HepG2 (cell line): ENCODE data around the gene EPHA2. TPM values are rescaled to one million over a fixed set of nuclear protein-coding genes. Genes with fewer than 3 reads are reported as not detected.

Experiments used
- CBFB ChIP-seq: sonication (generic); formaldehyde crosslinking; IDR thresholded peaks from 2 replicates; pipeline ENCODE4 v1.4.0; 2020; ENCODE audit warnings: missing genetic modification reagents
- FOSL1 ChIP-seq: sonication (generic); formaldehyde crosslinking; IDR thresholded peaks from 2 replicates; pipeline ENCODE4 v1.9.0; 2021; ENCODE audit warnings: missing genetic modification reagents, borderline replicate concordance
- GATAD1 ChIP-seq: IDR thresholded peaks from 2 replicates; pipeline ENCODE4 v1.6.1; 2016; ENCODE audit warnings: missing genetic modification reagents, missing compliant biosample characterization
- HNRNPUL1 ChIP-seq: fragments of 200-400 bp; formaldehyde crosslinking; IDR thresholded peaks from 2 replicates; pipeline ENCODE4 v1.6.1; 2017; ENCODE audit warnings: low read depth, mild to moderate bottlenecking, low read length, moderate library complexity
- KDM3A ChIP-seq: IDR thresholded peaks from 2 replicates; pipeline ENCODE4 v1.6.1; 2018; ENCODE audit warnings: low read depth, missing compliant biosample characterization
- KDM6A ChIP-seq: IDR thresholded peaks from 2 replicates; pipeline ENCODE4 v1.6.1; 2016; ENCODE audit warnings: low read depth
- KLF11 ChIP-seq: IDR thresholded peaks from 2 replicates; pipeline ENCODE4 v1.6.1; 2016; ENCODE audit warnings: missing compliant biosample characterization
- NBN ChIP-seq: fragments of 450-650 bp; conservative IDR thresholded peaks from 2 replicates; pipeline ENCODE4 v1.6.1; 2017
- PCBP1 ChIP-seq: fragments of 200-400 bp; formaldehyde crosslinking; IDR thresholded peaks from 2 replicates; pipeline ENCODE4 v1.6.1; 2017; ENCODE audit warnings: mild to moderate bottlenecking, low read depth, low read length, borderline replicate concordance
- PTBP1 ChIP-seq: fragments of 200-400 bp; formaldehyde crosslinking; IDR thresholded peaks from 2 replicates; pipeline ENCODE4 v1.6.1; 2018; ENCODE audit warnings: low read length, low read depth; ENCODE audit not compliant: poor library complexity, severe bottlenecking
- TP53 ChIP-seq: sonication (generic); formaldehyde crosslinking; conservative IDR thresholded peaks from 2 replicates; pipeline ENCODE4 v1.4.0; 2020; ENCODE audit warnings: missing genetic modification reagents
- ZC3H13 ChIP-seq: sonication (generic); formaldehyde crosslinking; IDR thresholded peaks from 2 replicates; pipeline ENCODE4 v1.8.1; 2023; ENCODE audit warnings: mild to moderate bottlenecking, missing genetic modification reagents, moderate library complexity
- ZNF205 ChIP-seq: IDR thresholded peaks from 2 replicates; pipeline ENCODE4 v1.6.1; 2018; ENCODE audit warnings: missing biosample characterization, missing genetic modification reagents
- ZNF34 ChIP-seq: sonication (generic); formaldehyde crosslinking; IDR thresholded peaks from 2 replicates; pipeline ENCODE4 v1.4.0; 2020; ENCODE audit warnings: mild to moderate bottlenecking, missing genetic modification reagents, borderline replicate concordance
- ZNF383 ChIP-seq: sonication (generic); formaldehyde crosslinking; IDR thresholded peaks from 2 replicates; pipeline ENCODE4 v1.4.0; 2020; ENCODE audit warnings: missing genetic modification reagents, mild to moderate bottlenecking, borderline replicate concordance
- ZNF543 ChIP-seq: sonication (generic); formaldehyde crosslinking; IDR thresholded peaks from 2 replicates; pipeline ENCODE4 v1.4.0; 2020; ENCODE audit warnings: mild to moderate bottlenecking, missing genetic modification reagents
- ZNF772 ChIP-seq: sonication (generic); formaldehyde crosslinking; IDR thresholded peaks from 2 replicates; pipeline ENCODE4 v1.5.0; 2020; ENCODE audit warnings: mild to moderate bottlenecking, missing genetic modification reagents
- ZNF782 ChIP-seq: sonication (generic); formaldehyde crosslinking; IDR thresholded peaks from 2 replicates; pipeline ENCODE4 v1.4.0; 2020; ENCODE audit warnings: missing genetic modification reagents, mild to moderate bottlenecking, borderline replicate concordance
- polyA plus RNA-seq, 8 experiments: library from polyadenylated mRNA; depleted of rRNA in 3 of 8; stranded (reverse) in 7 of 8; unstranded in 1 of 8; fragments of >200 nt; fragmentation: Illumina TruSeq in 4 of 8; extraction: Trizol in 4 of 8; gene quantifications; 2 replicates each; pipeline versions ENCODE4 v1.2.1 to v1.2.3, GENCODE V29; 2011 to 2016; ENCODE audit warnings: low read depth in 4 of 8, missing spikeins in 1 of 8, mixed read lengths in 1 of 8; ENCODE audit not compliant: insufficient read depth in 1 of 8
- total RNA-seq, 5 experiments: library from RNA; depleted of rRNA; stranded (reverse); fragments of >200 nt; fragmentation: Illumina TruSeq; extraction: Trizol; gene quantifications; 2 replicates each; pipeline ENCODE4 v1.2.3, GENCODE V29; 2016; ENCODE audit warnings: low read depth in 1 of 5
- TF ChIP-seq, protein P1 (sequence below): IDR thresholded peaks from 2 replicates; pipeline ENCODE4 v1.6.1; 2018; ENCODE audit warnings: missing genetic modification reagents, mild to moderate bottlenecking, missing compliant biosample characterization
- TF ChIP-seq, protein P2 (sequence below): sonication (generic); formaldehyde crosslinking; IDR thresholded peaks from 2 replicates; pipeline ENCODE4 v1.8.0; 2022; ENCODE audit warnings: low read depth, missing genetic modification reagents
- TF ChIP-seq, protein P3 (sequence below): sonication (generic); formaldehyde crosslinking; IDR thresholded peaks from 2 replicates; pipeline ENCODE4 v1.4.0; 2020; ENCODE audit warnings: missing genetic modification reagents
- TF ChIP-seq, protein P4 (sequence below): IDR thresholded peaks from 2 replicates; pipeline ENCODE4 v1.6.1; 2016; ENCODE audit warnings: low read depth
- TF ChIP-seq, protein P5 (sequence below): sonication (generic); formaldehyde crosslinking; IDR thresholded peaks from 2 replicates; pipeline ENCODE4 v1.4.0; 2020; ENCODE audit warnings: missing genetic modification reagents
- TF ChIP-seq, protein P6 (sequence below): sonication (generic); formaldehyde crosslinking; conservative IDR thresholded peaks from 2 replicates; pipeline ENCODE4 v1.4.0; 2020; ENCODE audit warnings: missing genetic modification reagents

EPHA2 gene
- total and polyA plus RNA-seq, 2 of the 13 experiments (the other 11 are each of a cell fraction or from before 2014, with no cell fraction given), result 33.6 to 53.6 TPM

DNA sequence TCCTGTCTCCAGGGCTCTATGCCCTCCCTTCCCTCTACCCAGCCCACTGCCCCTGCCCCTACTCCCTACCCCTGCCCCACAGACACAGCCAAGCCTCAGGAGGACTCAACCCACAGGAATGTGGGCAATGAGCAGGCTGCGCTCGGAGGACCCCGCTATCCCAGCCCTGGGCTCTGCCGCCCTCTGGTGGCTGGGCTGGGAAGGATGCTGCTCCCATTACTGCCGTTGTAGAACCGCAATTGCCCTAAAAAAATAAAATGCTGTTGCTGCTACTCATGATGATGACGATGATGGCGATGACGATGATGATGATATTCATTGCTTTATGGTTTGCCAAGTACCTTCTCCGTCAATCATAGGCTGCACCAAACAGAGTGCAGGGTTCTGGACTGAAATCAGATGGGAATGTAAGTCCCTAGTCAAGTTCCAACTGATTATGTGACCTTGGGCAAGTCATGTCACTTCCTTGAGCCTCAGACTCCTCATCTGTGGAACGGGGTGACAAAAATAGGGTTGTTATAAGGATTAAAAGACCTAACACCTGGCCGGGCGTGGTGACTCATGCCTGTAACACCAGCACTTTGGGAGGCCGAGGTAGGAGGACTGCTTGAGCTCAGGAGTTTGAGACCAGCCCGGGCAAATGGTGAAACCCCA is 32.0 kb upstream of the EPHA2 start (continued):
- TF ChIP-seq KDM3A (CRISPR knock-in tag), result 0 out of 2 replicates have a peak, but pooled peaks have one; percentile 49
- TF ChIP-seq, protein P1, sequence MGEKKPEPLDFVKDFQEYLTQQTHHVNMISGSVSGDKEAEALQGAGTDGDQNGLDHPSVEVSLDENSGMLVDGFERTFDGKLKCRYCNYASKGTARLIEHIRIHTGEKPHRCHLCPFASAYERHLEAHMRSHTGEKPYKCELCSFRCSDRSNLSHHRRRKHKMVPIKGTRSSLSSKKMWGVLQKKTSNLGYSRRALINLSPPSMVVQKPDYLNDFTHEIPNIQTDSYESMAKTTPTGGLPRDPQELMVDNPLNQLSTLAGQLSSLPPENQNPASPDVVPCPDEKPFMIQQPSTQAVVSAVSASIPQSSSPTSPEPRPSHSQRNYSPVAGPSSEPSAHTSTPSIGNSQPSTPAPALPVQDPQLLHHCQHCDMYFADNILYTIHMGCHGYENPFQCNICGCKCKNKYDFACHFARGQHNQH, result peak; percentile 62; the same call in 1 of the 2 replicates
- TF ChIP-seq CBFB (CRISPR knock-in tag), result peak; percentile 57; the same call in 1 of the 2 replicates
- TF ChIP-seq, protein P2, sequence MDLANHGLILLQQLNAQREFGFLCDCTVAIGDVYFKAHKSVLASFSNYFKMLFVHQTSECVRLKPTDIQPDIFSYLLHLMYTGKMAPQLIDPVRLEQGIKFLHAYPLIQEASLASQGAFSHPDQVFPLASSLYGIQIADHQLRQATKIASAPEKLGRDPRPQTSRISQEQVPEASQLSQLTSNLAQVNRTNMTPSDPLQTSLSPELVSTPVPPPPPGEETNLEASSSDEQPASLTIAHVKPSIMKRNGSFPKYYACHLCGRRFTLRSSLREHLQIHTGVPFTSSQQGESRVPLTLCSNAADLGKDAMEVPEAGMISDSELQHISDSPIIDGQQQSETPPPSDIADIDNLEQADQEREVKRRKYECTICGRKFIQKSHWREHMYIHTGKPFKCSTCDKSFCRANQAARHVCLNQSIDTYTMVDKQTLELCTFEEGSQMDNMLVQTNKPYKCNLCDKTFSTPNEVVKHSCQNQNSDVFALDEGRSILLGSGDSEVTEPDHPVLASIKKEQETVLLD (CRISPR knock-in tag), result no peak
- no peak for TF ChIP-seq ZC3H13 (CRISPR knock-in tag)
- TF ChIP-seq, protein P3, sequence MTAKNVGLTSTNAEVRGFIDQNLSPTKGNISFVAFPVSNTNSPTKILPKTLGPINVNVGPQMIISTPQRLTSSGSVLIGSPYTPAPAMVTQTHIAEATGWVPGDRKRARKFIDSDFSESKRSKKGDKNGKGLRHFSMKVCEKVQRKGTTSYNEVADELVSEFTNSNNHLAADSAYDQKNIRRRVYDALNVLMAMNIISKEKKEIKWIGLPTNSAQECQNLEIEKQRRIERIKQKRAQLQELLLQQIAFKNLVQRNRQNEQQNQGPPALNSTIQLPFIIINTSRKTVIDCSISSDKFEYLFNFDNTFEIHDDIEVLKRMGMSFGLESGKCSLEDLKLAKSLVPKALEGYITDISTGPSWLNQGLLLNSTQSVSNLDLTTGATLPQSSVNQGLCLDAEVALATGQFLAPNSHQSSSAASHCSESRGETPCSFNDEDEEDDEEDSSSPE, result no peak
- TF ChIP-seq HNRNPUL1, result no peak
- no peak for TF ChIP-seq ZNF34 (CRISPR knock-in tag)
- TF ChIP-seq, protein P4, sequence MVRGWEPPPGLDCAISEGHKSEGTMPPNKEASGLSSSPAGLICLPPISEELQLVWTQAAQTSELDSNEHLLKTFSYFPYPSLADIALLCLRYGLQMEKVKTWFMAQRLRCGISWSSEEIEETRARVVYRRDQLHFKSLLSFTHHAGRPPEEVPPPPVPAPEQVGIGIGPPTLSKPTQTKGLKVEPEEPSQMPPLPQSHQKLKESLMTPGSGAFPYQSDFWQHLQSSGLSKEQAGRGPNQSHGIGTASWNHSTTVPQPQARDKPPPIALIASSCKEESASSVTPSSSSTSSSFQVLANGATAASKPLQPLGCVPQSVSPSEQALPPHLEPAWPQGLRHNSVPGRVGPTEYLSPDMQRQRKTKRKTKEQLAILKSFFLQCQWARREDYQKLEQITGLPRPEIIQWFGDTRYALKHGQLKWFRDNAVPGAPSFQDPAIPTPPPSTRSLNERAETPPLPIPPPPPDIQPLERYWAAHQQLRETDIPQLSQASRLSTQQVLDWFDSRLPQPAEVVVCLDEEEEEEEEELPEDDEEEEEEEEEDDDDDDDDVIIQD, result no peak
- TF ChIP-seq ZNF772 (CRISPR knock-in tag), result no peak
- TF ChIP-seq ZNF782 (CRISPR knock-in tag), result no peak
- TF ChIP-seq TP53 (CRISPR knock-in tag), result no peak
- no peak for TF ChIP-seq FOSL1 (CRISPR knock-in tag)
- TF ChIP-seq KLF11, result no peak
- no peak for TF ChIP-seq NBN
- TF ChIP-seq, protein P5, sequence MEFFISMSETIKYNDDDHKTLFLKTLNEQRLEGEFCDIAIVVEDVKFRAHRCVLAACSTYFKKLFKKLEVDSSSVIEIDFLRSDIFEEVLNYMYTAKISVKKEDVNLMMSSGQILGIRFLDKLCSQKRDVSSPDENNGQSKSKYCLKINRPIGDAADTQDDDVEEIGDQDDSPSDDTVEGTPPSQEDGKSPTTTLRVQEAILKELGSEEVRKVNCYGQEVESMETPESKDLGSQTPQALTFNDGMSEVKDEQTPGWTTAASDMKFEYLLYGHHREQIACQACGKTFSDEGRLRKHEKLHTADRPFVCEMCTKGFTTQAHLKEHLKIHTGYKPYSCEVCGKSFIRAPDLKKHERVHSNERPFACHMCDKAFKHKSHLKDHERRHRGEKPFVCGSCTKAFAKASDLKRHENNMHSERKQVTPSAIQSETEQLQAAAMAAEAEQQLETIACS (CRISPR knock-in tag), result no peak
- no peak for TF ChIP-seq PTBP1
- no peak for TF ChIP-seq ZNF543 (CRISPR knock-in tag)
- no peak for TF ChIP-seq ZNF383 (CRISPR knock-in tag)
- no peak for TF ChIP-seq KDM6A (CRISPR knock-in tag)
- 0 out of 2 replicates have a peak, but pooled peaks have one; percentile 19 for TF ChIP-seq GATAD1 (CRISPR knock-in tag)
- TF ChIP-seq, protein P6, sequence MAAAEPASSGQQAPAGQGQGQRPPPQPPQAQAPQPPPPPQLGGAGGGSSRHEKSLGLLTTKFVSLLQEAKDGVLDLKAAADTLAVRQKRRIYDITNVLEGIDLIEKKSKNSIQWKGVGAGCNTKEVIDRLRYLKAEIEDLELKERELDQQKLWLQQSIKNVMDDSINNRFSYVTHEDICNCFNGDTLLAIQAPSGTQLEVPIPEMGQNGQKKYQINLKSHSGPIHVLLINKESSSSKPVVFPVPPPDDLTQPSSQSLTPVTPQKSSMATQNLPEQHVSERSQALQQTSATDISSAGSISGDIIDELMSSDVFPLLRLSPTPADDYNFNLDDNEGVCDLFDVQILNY, result no peak
- no peak for TF ChIP-seq PCBP1
- TF ChIP-seq ZNF205 (CRISPR knock-in tag), result 0 out of 2 replicates have a peak, but pooled peaks have one; percentile 43
